ENCODE results near the gene TIMM17A.

The TIMM17A gene

DNA sequence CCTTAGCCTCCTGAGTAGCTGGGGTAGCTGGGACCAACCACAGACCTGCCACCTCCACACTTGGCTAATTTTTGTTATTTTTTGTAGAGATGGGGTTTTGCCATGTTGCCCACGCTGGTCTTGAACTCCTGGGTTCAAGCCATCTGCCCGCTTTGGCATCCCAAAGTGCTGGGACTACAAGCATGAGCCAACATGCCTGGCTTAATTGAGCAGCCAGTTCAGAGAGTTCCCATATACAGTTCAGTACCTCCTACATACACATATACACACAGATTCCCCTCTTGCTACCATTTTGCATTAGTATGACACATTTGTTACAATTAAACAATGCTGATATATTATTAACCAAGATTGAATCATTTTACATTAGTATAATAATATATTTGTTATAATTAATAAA, 30.1 kb downstream of the TIMM17A start:
- DNase-seq = no peak

DNA sequence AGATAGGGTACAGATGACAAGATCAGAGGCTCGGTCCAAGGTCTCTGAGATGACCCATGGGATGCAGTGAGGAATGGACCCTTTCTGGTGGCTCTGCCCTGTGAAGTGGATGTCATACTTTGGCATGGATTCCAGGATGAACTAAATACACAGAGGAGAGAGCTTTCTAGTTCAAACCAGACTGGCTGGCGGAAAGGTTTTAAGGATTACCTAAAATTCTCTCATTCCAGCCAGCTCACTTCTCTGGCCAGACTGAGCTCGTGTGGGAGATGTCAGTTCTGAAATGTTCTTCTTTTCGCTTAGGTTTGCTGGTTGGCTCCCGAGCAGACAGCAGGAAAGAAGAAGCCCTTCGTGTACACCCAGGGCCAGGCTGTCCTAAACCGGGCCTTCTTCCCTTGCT, 33.3 kb downstream of the TIMM17A start:
- no peak for DNase-seq

DNA sequence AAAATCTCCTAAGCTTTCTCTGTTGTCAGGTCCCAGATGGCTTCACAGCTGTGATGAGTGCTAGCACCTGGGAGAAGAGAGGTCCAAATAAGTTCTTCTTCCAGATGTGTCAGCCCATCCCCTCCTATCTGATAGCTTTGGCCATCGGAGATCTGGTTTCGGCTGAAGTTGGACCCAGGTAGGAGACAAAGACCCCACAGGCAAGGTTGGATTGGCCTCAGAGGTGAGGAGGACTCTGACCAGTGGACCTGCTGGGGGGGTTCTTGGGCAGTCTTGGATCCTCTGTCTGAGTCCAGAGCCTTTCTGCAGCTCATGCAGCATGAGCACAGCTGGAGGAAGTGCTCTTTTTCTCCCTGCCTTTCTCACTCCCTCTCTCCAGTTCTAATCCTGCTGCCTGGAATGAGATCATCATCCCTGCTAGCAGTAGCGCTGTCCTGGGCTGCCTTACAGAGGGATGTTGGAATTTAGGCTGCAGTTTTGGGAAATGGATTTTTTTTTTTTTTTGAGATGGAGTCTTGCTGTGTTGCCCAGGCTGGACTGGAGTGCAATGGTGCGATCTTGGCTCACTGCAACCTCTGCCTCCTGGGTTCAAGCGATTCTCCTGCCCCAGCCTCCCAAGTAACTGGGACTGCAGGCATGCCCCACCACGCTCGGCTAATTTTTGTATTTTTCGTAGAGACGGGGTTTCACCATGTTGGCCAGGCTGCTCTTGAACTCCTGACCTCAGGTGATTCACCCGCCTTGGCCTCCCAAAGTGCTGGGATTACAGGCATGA, 34.2 kb downstream of the TIMM17A start:
- no peak for DNase-seq

DNA sequence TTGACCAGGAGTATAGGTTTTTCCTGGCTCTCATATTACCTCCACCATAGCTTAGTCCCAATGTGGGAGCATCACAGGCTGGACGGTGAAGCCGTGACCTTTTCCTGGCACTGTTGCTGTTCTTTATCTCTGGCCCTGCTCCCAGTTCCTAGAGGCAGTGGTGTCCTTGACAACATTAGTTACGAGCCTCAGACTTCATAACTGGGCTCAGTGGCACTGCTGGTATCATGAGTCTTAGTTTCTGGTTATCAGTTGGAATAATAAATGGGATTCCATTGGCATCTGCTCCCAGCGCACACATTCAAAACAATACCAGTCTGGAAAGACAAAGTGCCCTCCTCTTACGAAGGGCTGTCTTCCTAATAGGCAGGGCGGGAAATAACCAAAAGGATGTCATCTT, 35.1 kb downstream of the TIMM17A start:
- DNase-seq = no peak

DNA sequence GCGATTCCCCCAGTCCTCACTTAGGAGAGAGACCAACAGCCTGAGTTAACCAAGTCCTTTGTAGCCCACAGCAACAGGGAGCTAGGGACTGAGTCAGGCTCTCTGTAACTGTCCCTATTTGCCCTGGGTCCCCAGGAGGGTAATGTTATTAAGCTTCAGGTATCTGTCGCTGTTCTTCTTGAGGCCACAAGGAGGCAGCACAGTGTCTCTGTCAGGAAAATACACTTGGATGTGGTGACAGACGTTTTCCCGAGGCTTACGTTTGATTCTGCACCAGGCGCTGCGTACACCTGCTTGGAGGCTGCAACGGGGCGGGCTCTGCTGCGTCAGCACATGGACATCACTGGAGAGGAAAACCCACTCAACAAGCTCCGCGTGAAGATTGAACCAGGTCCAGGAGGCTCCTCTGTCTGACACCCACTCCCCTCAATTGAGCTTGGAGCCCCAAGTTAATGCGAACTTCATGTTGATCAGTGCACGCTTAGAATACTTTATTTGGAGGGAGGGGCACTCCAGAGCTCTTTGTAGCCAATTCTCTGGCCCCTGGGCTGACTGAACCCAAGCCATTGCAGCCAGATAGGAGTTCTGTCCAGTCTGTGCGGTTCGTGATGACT, 44.4 kb downstream of the TIMM17A start:
- no peak for DNase-seq

DNA sequence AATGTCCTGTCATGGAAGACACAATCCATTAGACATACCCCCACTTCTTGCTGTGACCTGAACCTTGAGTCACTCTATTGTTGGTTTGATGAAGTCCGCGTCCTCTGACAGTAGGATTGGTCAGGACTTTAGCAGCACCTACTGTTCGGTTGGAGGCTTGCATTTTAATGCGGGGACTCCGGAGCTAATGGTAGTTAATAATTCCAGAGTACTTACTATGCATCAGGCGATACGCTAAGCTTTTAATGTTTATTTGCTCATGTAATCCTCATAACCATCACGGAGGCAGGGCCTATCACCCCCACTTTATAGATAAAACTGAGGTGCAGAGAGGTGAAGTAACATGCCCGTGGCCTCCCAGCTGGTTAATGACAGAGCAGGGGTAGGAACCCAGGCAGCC, 47.2 kb downstream of the TIMM17A start:
- no peak for DNase-seq

DNA sequence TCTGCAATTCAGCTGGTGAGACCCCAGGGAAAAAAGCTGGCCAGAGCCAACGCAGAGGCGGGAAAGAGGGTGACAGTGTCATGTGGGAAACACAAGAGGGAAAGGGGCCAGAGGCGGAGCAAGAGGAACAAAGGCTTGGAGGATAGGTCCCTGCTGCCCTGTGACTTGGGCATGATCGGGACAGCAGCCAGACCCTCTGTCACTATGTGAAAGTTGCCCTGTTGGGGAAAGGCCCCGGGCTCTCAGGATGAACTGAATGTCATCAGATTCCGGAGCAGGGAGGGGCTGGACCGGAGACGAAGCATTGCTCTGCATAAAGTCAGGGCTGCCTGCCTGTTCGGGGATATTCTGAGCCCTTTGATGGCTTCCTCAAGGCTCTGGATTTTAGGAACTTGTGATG, 49.4 kb downstream of the TIMM17A start:
- no peak for DNase-seq

DNA sequence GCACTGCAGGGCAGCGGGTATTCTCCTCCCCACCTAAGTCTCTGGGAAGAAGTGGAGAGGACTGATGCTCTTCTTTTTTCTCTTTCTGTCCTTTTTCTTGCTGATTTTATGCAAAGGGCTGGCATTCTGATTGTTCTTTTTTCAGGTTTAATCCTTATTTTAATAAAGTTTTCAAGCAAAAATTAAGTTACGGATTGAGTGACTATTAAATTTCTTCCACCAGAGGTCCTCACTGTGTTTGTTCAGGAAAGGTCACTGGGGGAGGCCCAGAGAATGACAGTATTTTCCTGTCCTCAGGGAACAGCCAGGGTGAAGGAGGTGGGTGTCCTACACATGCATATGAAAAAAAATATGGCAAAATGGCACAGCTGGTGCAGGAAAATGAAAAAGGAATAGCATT, 50.7 kb downstream of the TIMM17A start:
- no peak for DNase-seq

DNA sequence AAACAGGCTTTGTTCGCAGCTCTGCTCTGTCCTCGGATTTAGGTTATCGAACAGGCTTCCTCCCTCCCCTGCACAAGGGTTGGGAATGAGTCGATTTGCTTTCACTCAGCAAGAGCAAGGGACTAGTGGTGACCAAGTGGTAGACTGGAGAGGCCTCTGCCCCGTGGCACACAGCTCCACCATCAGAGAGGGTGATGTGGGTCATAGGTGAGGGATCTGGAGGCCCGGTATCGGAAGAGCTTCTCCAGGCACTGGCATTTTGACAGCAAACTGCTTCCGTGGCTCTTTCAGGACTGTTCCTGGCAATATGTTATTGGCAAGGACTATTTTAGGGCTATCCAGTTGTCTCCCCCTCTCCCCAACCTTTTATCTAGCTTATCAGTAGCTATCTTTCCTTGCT, 52.0 kb downstream of the TIMM17A start:
- DNase-seq = no peak

DNA sequence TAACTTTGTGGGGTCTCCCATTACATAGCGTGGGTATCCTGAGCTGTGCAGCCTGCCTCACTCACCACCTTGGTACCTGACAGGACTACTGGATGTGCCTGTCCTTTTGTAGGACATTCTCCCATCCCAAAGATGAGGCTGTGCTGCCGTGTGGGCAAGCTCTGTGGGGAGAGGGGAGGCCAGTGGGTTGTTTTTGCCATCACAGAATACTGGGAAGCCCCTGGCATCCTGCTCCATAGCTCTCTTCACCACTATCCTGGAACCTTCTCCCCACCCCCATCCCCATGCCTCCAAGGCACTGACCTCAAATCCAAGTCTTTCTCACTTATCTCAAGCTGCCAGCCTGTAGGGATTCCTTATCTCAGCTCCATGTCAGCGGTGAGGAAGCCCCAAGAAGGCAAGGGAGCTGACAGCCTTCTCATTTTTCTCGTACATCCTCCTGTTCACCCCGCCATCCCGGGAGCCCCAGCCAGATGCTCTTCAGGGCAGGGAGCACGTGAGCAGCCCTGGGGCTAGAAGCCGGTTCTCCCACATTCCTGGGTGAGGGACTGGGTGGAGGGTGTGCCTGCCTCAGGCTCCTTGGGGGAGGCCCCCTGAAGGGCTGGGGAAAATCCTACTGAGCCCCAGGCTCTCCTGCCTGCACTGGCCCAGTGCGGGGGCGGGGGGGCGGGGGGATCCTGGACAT, 52.6 kb downstream of the TIMM17A start:
- no peak for DNase-seq

DNA sequence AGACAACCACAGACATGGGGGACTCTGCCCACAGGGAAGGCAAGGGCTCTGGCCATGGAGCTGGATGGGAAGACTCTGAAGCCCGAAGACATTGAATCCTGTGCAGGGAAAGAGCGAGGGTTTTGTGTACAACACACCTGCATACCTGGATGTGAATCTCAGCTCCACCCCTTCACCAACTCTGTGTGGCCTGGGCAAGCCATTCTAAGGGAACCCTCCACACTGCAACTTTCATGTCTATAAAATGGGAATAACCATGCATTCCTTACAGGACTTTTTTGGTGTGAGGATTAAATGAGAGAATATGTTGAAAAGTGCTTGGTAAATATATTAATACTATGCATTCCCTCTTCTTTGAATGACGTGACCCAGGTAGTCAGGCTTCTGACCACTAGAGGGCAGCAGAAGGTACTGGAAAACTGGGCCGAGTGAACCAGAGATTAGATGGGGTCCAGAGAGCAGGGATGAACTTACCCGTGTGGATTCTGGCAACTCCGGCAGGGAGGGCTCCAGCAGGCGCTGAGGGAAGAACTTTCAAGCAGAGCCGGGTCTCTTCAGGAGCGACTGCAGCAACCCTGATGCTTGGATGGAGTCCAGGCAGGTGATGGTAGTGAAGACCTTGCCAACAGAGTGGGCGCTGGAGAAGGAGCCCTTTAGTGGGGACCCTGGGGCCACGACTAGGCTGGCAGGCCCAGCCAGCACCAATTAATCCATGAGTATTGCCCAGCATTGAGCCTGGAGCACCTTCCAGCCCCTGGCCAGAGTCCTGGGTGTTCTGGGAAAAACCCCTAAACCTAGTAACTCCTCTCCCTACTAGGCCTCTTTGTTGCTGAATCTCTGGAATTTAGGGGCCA, 54.2 kb downstream of the TIMM17A start:
- peak; percentile 56 for DNase-seq

DNA sequence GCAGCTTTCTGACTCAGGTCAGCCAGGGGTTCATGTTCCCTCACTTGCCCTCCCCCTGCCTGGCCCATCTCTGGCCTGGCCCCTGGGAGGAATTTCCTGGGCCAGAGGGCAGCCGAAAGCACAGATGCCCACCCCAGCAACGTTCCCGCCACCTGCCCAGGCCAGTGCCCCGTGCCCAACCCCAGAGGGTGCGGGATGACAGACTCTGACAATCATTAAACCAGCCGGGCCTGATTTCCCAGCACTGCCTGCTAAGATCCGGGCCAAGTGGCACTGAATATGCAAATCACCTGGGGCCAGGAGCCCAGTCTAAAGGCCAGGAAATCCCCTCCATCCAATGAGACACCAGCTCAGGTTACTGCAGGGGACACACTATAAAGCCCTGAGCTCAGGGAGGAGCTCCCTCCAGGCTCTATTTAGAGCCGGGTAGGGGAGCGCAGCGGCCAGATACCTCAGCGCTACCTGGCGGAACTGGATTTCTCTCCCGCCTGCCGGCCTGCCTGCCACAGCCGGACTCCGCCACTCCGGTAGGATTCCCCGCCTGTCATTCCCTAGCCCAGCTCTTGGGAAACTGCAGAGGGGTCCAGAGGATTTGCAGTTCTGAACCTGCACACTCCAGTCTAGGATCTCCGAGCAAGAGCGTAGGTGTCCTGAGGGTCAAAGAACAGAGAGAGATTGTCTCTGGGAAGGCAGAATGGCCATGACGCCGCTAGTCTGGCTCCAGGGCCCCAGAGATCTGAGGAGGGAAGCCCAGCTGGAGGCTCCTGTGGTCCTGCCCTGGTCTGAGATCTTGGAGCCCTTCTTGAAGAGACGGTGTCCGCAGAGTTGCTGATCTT, 55.1 kb downstream of the TIMM17A start, which contains the start of gene ELF3:
Gene ELF3, plus strand, starts transcription at position 408 of the 836 bp plus-strand sequence. CDS start 550 bp downstream, outside the sequence.
- DNase-seq = no peak

DNA sequence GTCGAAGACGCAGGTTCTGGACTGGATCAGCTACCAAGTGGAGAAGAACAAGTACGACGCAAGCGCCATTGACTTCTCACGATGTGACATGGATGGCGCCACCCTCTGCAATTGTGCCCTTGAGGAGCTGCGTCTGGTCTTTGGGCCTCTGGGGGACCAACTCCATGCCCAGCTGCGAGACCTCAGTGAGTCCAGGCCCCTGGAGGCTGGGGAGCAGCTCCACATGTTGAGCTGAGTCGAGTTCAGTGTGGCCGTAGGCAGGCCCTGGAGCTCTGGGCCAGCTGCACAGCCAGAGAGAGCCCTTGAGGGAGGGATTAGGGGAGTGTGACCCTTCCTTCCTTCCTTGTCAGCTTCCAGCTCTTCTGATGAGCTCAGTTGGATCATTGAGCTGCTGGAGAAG, 56.7 kb downstream of the TIMM17A start:
- DNase-seq = no peak

DNA sequence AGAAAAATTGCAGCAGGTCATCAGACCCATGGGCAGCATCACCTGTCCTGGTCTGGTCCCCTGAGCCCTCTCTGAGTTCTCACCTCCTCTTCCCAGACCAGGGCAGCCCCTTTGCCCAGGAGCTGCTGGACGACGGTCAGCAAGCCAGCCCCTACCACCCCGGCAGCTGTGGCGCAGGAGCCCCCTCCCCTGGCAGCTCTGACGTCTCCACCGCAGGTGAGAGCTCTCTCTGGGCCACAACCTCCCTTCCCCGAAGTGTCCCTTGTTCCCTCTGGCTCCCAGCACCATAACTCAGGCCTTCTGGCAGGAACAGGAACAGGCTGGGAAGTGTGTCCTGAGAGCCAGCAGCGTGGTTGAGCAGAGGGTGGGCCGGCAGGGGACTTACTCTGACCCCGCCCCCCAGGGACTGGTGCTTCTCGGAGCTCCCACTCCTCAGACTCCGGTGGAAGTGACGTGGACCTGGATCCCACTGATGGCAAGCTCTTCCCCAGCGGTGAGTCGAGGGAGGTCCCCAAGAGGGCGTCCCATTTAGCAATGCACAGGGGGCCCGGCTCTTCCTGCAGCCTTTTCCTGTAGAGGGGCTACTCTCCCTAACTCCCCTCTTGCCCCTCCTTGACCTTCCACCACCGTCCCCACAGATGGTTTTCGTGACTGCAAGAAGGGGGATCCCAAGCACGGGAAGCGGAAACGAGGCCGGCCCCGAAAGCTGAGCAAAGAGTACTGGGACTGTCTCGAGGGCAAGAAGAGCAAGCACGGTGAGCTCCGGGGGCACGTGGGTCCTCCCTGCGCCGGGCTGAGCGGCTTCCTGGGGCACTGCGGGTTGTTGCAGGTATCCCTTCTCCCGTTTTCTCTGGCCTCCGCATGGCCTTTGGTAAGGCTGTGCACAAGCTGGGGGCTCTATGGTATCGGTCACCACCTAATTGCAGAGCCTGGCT, 57.5 kb downstream of the TIMM17A start:
- DNase-seq = no peak

DNA sequence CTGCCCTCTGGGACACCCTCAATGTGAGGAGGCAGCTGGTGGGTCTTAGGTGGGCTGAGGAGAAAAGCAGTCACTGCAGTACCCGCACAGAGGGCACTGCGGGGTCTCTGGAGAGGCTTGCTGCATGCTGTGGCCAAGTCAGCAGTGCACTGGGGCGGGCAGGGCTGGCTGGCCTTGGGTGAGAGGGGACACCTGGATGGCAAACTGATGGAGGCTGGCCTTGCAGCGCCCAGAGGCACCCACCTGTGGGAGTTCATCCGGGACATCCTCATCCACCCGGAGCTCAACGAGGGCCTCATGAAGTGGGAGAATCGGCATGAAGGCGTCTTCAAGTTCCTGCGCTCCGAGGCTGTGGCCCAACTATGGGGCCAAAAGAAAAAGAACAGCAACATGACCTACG, 58.3 kb downstream of the TIMM17A start:
- DNase-seq = no peak

DNA sequence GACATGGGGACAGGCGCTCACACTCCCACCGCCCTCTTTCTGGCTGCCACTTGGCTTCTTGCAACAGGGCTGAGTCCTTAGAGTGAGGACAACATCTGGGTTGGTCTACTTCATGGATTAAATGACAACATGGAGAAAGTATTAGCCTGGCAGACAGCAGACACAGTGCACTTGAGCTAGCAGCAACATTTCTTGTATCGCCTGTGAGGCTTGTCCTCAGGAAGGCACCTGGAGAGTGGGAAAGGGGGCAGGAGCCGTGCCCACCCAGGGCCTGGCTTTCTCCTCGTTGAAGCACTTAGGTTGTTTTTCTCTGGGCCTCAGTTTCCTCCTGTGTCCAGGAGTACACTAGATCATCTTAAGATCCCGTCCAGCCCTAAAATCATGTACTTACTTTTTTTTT, 58.8 kb downstream of the TIMM17A start:
- no peak for DNase-seq

DNA sequence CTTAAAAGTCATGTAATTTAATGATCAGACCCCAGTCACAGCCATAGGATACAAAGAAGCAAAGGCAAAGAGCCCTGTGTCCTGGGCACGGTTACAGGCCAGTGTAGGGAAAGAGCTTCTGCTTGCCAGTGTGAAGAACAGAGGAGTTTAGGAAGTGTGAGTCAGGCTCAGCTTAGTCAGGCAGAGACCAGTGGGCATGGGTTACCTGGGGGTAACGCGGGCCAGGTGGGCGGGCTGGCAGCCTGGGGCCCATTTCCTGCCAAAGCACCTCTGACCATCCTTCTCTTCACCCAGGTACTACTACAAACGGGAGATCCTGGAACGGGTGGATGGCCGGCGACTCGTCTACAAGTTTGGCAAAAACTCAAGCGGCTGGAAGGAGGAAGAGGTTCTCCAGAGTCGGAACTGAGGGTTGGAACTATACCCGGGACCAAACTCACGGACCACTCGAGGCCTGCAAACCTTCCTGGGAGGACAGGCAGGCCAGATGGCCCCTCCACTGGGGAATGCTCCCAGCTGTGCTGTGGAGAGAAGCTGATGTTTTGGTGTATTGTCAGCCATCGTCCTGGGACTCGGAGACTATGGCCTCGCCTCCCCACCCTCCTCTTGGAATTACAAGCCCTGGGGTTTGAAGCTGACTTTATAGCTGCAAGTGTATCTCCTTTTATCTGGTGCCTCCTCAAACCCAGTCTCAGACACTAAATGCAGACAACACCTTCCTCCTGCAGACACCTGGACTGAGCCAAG, 59.8 kb downstream of the TIMM17A start:
- no peak for DNase-seq

DNA sequence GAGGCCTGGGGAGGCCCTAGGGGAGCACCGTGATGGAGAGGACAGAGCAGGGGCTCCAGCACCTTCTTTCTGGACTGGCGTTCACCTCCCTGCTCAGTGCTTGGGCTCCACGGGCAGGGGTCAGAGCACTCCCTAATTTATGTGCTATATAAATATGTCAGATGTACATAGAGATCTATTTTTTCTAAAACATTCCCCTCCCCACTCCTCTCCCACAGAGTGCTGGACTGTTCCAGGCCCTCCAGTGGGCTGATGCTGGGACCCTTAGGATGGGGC, 60.3 kb downstream of the TIMM17A start:
- DNase-seq = no peak

DNA sequence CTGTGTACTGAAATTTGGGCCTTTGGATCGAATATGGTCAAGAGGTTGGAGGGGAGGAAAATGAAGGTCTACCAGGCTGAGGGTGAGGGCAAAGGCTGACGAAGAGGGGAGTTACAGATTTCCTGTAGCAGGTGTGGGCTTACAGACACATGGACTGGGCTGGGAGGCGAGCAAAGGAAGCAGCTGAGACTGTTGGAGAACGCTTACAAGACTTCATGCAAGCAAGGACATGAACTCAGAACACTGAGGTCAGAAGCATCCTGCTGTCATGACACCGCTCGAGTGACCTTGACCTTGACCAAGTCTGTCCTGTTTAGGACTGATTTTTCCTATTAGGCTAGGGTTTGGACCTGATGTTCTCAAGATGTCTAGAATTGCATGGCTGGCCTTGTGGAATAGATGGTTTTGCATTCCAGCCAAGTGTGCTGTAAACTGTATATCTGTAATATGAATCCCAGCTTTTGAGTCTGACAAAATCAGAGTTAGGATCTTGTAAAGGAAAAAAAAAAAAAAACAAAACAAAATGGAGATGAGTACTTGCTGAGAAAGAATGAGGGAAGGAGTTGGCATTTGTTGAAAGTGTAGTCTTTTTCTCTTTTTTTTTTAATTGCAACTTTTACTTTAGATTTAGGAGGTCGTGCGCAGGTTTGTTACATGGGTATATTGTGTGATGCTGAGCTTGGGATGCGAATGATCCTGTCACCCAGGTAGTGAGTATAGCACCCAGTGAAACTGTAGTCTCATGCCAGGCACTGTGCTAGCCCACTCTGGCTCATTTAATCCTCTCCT, 60.9 kb downstream of the TIMM17A start:
- DNase-seq = no peak

Measured in activated naive CD4-positive, alpha-beta T cell treated with anti-CD3 and anti-CD28 coated beads, Interleukin-2, amount 50 U/mL, for 16 hours (primary cell).